ENCODE measurements around the gene DUSP22.
"Not testable (repeated sequence)": the region's sequence is repeated elsewhere in the genome, so short reads cannot be mapped to it uniquely, and the experiment has no call there.

Gene DUSP22, protein sequence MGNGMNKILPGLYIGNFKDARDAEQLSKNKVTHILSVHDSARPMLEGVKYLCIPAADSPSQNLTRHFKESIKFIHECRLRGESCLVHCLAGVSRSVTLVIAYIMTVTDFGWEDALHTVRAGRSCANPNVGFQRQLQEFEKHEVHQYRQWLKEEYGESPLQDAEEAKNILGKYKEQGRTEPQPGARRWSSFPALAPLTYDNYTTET

DNA sequence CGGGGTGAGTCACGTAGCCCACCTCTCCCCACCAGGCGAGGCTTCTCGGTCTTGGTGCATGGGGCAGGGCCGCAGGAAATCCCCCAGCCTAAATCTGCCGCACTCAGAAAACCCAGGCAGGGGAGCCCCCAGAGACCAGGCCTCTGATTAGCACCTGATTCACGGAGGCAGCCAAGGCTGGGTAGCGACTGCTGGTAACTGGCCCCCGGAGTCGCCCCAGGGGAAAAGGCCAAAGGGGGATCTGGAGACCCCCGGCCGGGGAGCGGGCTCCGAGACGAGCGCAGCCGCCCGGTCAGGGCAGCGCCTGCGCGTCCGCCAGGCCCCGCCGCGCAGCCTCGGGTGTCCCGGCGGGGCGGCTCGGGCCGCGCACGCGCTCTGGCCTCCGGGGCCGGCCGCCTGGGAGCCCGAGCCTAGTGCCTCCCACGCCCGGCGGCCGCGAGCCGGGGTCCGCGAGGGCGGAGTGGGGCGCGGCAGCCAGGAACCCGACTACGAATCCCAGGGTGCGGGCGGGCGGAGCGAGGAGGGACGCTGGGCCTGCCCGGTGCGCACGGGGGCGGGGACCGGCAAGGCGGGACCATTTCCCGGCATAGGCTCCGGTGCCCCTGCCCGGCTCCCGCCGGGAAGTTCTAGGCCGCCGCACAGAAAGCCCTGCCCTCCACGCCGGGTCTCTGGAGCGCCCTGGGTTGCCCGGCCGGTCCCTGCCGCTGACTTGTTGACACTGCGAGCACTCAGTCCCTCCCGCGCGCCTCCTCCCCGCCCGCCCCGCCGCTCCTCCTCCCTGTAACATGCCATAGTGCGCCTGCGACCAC is at the start of gene DUSP22:
DUSP22 (plus strand) TSS at position 791 of the 809 bp plus-strand sequence. CDS start 53 bp downstream, outside the sequence.
- no peak for DNase-seq

DNA sequence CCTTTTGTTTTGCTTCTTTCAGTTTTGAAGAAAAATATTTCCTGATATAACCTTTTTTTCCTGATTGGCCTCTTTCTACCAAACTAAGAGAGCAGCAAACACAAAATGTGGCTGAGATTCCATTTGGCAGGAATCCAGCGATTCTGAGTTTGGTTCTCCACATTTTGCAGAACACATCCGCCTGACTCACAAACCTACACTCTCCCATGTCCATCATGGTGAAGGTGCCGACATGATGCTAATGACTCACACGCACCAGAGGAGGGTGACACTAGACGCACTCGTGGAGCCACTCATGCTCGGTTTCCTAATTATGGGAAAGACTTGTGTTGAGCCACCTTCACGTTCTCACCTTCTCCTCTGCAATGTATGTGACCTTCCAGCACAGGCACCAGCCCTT is 45.9 kb upstream of the DUSP22 start:
- no peak for DNase-seq

GRCh38 chr6:247351-247750 is 44.9 kb upstream of the DUSP22 start:
- no peak for DNase-seq

DNA sequence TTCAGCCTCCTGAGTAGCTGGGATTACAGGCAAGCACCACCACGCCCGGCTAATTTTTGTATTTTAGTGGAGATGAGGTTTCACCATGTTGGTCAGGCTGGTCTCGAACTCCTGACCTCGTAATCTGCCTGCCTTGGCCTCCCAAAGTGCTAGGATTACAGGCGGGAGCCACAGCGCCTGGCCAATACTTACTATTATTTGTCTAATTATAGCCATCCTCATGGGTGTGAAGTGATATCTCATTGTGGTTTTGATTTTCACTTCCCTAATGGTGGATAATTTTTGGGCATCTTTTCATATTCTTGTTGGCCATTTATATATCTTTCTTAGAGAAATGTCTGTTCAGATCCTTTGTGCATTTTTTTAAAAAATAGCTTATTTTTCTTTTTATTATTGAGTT is 44.2 kb upstream of the DUSP22 start:
- DNase-seq: not testable (repeated sequence)

DNA sequence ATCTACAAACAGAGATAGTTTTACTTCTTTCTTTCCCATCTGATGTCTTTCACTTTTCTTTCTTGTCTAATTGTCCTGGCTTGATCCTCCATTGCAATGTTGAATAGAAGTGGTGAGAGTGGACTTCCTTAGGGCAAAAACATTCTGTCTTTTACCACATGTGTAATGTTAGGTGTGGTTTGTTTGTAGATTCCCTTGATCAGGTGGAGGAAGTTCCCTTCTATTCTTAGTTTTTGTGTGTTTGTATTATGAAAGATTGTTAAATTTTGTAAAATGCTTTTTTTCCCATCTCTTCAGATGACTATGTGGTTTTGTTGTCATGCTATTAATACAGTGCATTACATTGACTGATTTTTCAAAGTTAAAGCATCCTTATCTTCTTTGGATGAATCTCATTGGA is 41.6 kb upstream of the DUSP22 start:
- DNase-seq: no peak

GRCh38 chr6:251920-252319 is 40.4 kb upstream of the DUSP22 start:
- DNase-seq: no peak

GRCh38 chr6:252775-253535 is 39.3 kb upstream of the DUSP22 start:
- DNase-seq: no peak

- DNase-seq: no peak
Measured at GRCh38 chr6:254016-254415, 38.3 kb upstream of the DUSP22 start.

GRCh38 chr6:255041-255750 is 37.1 kb upstream of the DUSP22 start:
- DNase-seq: no peak

DNA sequence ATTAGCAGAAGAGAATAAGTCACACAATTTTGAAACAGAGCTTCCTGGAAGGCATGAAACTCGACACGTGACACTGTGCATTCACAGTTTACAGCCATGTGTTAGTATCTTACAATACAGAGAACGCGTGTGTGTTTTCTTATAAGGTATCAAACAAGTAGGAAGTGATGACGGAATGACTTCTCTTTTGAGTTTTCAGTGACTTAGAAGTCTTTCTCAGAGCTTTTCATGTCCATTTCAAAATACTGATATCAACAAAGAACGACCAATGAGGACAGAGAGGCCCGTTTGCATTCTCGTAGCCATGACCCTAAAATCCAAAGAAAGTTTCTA is 36.6 kb upstream of the DUSP22 start:
- no peak for DNase-seq

- no peak for DNase-seq
Measured at GRCh38 chr6:256169-256568, 36.1 kb upstream of the DUSP22 start.

- no peak for DNase-seq
Measured at GRCh38 chr6:257031-257725, 35.1 kb upstream of the DUSP22 start.

GRCh38 chr6:257774-258173 is 34.5 kb upstream of the DUSP22 start:
- DNase-seq: no peak

- DNase-seq: no peak
Measured at GRCh38 chr6:259316-259715, 33.0 kb upstream of the DUSP22 start.

DNA sequence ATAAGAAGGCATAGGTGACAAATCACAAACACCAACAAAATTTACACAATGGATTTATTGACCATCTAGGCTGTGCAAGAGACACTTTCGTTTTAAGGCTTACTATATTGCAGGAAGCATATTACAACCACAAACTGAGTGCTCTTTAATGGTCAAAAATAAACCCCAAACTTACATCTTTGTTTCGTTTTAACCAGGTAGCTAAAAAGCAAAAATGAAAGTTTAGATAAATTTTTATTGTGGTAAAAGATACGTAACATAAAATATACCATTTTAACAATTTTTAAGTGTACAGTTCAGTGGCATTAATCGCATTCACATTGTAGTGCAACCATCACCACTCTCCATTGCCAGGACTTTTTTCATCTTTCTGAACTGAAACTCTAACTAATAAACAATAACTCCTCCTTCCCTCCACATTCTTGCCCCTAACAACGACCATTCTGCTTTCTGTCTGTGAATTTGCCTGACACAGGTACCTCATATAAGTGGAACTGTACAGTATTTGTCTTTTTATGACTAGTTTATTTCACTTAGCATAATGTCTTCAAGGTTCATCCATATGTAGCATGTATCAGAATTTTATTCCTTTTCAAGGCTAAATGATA is 32.3 kb upstream of the DUSP22 start:
- no peak for DNase-seq

GRCh38 chr6:264626-265025 is 27.7 kb upstream of the DUSP22 start:
- no peak for DNase-seq

DNA sequence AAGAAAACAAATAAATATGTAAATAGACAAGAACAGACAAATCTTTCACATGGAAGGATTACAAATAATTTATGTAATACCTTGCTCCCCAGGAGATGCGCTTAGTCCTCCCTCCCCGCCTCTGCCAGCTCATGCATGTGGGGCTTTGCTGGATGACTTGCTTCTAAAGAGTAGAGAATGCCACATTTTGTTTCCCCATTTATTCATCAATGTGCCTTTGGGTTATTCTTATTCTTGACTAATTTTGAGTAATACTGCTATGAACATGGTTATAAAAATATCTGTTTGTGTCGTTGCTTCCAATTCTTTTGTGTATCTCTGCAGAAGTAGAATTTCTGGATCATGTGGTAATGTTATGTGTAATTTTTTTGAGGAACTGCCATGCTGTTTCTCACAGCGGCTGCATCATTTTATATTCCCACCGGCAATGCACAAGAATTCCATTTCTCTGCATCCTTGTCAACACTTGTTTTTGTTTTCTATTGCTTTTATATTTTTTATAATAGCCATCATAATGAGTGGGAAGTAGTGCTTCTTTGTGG is 23.8 kb upstream of the DUSP22 start:
- DNase-seq: no peak

DNA sequence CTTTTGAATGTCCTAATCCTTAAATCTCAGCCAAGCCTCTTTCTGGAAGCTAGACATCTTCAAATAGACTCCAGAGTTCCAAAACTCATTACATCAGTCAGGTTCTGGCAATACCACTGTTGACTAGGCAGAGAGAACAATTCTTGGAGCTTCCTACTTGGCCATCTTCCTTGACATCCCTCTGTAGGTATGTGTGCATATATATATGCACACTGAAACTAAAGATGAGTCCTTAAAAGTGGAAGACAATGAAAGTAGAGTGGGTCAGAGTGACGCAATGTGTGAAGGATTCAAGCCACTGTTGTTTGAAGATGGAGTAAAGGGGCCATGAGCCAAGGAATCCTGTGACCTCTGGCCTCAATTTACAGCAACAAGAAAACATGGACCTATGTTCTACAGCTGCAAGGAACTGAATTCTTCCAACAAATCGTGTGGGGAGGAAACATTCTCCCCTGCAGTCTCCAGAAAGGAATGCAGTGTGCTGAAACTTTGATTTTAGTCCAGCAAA is 18.7 kb upstream of the DUSP22 start:
- DNase-seq: no peak

DNA sequence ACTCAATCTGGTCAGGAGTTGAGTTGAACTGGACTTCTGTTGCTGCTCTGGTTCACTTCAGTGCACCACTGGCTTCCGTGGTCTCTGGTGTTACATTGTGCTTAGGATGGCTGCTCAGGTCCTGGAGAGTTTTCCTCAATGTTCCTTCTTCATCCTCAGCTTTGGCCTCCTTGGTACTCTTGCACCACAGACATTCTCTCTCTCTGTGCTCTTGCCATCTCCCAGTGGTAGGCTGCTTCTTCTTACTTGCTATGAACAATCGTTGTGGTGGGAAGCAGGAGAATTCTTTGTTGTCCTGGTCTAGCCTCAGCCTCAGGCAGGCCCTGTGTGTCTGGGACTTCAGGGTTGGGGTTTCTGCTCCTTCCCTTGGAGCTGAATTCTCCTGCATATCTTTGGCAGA is 14.5 kb upstream of the DUSP22 start:
- no peak for DNase-seq

- no peak for DNase-seq
Measured at GRCh38 chr6:278494-278893, 13.8 kb upstream of the DUSP22 start.

- no peak for DNase-seq
Measured at GRCh38 chr6:279341-280029, 12.8 kb upstream of the DUSP22 start.
